SH-SY5Y (cell line): ENCODE results near the gene HLA-DPA1.

Experiments used
- GATA2 ChIP-seq: IDR thresholded peaks from 2 replicates; pipeline ENCODE4 v1.6.1; 2011; ENCODE audit warnings: mild to moderate bottlenecking, low read depth, low read length
- GATA3 ChIP-seq: IDR thresholded peaks from 2 replicates; pipeline ENCODE4 v1.6.1; 2011; ENCODE audit warnings: low read depth, mild to moderate bottlenecking, low read length, moderate library complexity

- TF ChIP-seq GATA3 (no peak), GATA2 (no peak)
These were observed 20.4 kb upstream of the HLA-DPA1 start for GRCh38 chr6:33093855-33094254.
